AG08396 (cell line): Measurements from ENCODE around the gene ZNF609.
A peak's percentile ranks its signal among the peaks of the same experiment; 100 is the strongest.

Experiments
- DNase-seq: peaks from one replicate; pipeline ENCODE4 v3.0.0; 2012; ENCODE audit warnings: low spot score, mixed read lengths

ZNF609 gene

DNA sequence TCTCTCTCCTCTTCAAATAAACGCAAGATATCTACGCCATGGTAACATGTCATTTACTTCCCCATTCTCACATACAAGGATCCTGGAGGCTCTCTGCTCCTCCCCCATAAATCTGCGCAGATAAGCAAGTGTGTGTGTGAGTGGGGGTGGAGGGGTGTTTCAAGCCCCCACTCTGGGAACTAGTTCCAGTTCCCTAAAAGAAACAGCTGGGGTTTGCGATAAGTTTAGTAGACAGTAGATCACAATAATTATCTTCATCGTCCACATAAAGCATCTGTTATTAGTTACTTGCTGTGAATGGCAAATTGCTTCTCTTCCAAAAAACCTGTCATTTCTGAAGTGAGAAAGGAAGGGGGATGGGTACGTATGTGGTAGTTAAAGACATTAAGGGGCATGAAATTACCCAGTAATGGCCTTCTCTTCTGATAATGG is 235.2 kb downstream of the ZNF609 start:
- no peak for DNase-seq

- no peak for DNase-seq
Measured at GRCh38 chr15:64696481-64696880, 236.1 kb downstream of the ZNF609 start.

GRCh38 chr15:64697911-64698369 is 237.6 kb downstream of the ZNF609 start:
- DNase-seq: no peak

DNA sequence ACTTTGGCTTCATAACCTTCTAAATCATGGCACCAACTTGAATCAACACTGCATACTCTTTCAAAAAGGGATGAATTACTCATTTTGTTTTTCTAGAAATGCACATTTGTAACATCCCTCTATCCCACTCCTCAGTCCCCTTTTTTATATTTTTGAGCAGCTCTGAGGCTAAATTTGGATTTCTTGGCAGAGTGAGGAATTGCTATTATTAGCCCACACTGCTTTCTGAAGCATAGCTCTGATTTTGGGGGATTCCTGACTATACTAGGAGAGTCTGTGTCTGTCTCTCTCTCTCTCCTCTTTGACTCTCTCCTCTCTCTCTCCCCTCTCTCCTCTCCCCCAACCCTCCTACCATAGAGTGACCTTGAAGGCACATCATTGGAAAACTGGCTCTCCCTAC is 238.4 kb downstream of the ZNF609 start:
- DNase-seq: no peak

GRCh38 chr15:64699751-64700388 is 239.5 kb downstream of the ZNF609 start:
- peak; percentile 35 for DNase-seq

- no peak for DNase-seq
Measured at GRCh38 chr15:64701051-64701450, 240.7 kb downstream of the ZNF609 start.

DNA sequence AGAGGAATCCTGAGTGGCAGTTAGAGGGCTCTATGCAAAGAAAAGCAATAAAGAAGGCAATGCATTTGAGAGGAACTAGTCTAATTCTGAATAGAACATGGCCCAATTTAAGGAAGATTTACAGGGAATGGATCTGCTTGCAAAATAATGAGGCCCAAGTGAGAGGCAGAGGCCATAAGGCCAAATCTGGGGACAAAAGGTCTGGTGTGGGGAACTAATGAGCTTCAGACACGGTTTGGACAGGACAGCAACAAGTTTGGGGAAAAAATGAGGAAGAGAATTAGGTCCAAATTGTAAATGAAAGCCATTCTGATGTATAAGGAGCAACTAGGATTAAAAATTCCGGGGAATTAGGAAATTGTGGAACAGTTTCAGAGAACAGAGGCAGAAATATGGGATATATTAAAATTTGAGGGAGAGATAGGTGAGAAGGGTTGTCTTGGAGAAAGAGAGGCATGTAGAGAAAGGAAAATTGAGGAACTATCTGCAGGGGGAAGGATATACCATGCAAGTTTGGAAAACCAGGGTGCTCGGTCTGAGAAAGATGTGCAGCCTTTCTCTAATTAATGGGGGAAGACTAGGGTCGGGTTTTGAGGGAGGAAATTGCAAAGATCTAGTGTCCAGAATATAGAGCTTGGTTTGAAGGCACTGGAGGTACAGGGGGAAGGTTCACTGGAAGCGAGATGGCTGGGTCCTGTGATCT is 241.3 kb downstream of the ZNF609 start:
- DNase-seq: no peak

- peak; percentile 99 for DNase-seq
Measured at GRCh38 chr15:64702816-64703631, 242.6 kb downstream of the ZNF609 start.

GRCh38 chr15:64703632-64703959 is 243.2 kb downstream of the ZNF609 start:
- no peak for DNase-seq

DNA sequence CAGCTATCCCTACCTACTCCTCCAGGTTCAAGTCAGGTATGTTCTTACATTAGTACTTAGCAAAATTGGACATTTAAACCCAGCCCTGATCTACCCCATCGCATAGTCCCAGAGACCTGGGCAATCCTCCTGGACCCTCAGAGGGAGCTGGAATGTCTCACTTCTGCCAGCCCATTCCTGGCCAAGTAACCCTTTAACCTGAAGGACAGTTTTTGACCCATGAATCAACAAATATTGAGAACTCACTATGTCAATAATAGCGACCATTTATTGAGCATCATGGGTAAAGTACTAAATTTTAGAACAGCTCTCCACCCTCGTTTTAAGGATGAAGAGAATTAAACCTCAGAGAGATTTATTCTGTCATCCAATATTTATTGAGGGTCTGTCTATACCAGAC is 244.6 kb downstream of the ZNF609 start:
- DNase-seq: no peak

DNA sequence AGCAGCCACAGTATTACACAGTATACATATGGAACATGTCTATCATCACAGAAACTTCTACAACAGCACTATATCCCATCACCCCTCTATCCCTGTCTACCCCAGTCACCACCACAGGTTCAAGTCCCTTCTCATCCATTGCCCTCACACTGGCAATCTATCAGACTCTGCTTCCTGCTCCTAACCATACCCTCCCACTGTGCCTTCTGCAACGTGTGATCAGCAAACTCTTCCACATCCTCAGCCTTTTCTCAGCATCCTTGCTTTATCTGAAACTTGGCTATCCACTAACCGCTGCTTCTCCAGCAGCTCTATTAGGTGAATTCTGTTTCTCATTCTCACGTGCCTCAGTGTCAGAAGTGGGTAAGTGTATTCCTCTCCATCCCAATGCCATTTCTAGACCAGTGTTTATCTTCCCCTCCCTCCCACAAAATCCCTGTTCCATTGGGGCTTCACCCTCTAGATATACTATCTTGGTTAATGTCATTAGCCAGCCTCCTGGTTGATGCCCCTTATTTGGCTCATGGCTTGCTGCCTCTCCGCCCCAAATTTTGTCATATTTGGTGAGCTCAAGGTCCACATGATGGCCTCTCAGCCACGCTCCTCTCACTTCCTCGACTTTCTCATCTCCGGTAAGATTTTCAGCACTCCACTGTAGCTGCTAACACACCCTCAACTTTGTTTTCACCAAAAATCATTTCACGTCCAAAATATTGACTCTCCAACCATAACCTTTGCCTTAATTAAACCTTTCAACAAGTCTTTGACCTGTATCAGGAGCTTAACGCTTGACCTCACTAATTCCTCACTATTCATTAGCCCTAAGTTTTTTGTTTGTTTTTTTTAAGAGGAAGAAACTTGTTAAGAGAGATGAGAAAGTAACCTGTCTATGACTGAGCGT is 245.9 kb downstream of the ZNF609 start:
- DNase-seq: no peak

- no peak for DNase-seq
Measured at GRCh38 chr15:64710676-64711428, 250.5 kb downstream of the ZNF609 start.

- no peak for DNase-seq
Measured at GRCh38 chr15:64712353-64712752, 252.0 kb downstream of the ZNF609 start.

DNA sequence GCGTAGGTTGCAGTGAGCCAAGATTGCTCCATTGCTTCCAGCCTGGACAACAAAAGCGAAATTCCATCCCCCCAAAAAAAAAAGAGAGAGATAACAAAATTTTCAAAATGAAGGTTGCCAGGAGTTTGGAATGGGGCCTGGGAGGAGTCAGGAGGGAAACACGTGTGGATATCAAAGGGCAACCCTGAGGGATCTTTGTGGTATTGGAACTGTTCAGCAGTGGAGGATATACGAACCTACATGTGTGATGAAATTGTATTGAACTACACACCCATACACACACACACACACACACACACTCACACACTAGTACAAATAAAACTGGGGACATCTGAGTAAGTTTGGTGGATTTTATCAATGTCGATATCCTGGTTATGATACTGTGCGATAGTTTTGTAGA is 253.2 kb downstream of the ZNF609 start:
- no peak for DNase-seq

- no peak for DNase-seq
Measured at GRCh38 chr15:64716452-64716851, 256.1 kb downstream of the ZNF609 start.

GRCh38 chr15:64717130-64717529 is 256.8 kb downstream of the ZNF609 start:
- no peak for DNase-seq

- DNase-seq: no peak
Measured at GRCh38 chr15:64717735-64718495, 257.5 kb downstream of the ZNF609 start.

DNA sequence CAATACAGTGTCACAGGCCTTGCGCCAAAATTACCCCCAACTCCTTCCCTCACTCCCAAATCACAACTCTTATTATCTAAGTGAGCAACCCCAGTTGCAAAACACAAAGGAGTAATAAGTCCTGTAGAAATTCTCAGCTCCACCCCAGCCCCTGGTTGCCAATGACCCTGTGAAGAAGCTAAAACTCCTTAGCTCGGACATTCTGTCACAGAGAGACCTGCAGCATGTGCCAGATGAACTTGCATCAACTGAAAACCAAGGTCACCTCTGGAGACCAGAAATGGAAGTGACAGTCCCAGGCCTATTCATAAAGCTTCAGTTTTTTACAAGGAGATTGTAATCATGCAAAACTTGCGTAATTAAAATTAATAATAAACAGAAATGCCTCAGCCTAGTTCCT is 259.8 kb downstream of the ZNF609 start:
- DNase-seq: no peak

GRCh38 chr15:64730151-64730550 is 269.8 kb downstream of the ZNF609 start:
- DNase-seq: no peak

GRCh38 chr15:64731012-64731804 is 270.8 kb downstream of the ZNF609 start:
- peak; percentile 71 for DNase-seq
